ENCODE data around the gene KCNMA1.

DNA sequence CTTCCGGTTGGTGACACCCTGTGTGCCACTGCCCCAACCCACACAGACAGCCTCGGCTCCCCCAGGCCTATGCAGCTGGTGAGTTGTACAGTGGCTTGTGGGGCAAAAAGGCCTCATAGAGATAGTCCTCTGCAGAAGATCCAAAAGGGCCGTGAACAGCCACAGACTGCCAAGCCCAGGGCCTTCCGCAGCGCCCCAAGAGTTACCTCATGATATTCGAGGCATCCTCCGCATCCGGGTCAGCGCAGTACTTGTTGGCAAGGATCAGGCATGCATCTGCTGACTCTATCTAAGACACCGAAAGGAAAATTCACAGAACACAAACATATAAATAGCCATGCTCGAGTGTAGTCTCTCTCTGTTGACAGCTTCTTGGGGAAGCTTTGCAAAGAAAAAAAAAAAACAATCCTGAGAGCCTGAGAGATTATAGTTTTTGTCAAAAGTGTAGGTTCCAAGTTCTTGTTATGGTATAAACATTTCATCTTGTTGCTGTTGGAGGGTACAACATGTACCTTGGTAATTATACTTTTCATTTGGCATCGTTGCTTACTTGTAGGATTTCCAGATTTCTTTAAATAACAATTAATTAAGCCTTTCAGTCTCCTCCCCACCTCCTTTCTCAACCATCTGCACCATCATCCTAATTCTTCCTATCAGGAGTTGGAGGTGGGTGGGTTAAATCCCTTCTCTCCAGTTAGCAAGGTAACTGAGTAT lies 553.0 kb downstream of the KCNMA1 start:
- TF ChIP-seq YY1 (IDR thresholded peaks at IDR 0.05; ENCODE audit: insufficient read depth, insufficient read length) = no peak
- no peak for TF ChIP-seq ZNF274 (IDR thresholded peaks at IDR 0.05; ENCODE audit: low read depth, low read length)

Data from NT2/D1 (cell line).